Left lobe of liver (tissue), 2 donors: ENCODE data around the gene MRPS34. TPM values are rescaled to one million over a fixed set of nuclear protein-coding genes. Genes with fewer than 3 reads are reported as not detected.

Source experiments
- ATAC-seq: fragments of 200-7000 bp; cut with Tn5 transposase; one replicate; pipeline ENCODE4 v1.9.1; 2020; ENCODE audit warnings: mild to moderate bottlenecking, moderate library complexity
- DNase-seq: peaks from one replicate; pipeline ENCODE4 v3.0.0-alpha.2; 2020; ENCODE audit warnings: low spot score
- total RNA-seq: library from RNA; stranded (reverse); gene quantifications from one replicate; pipeline ENCODE4 v1.2.1, GENCODE V29; 2021
- donor health status: DM: no; HTN: no; CAD: no; lungs with moderate emphysema.
- donor health status: DM: no; HTN: yes; CAD: no.

Gene MRPS34
- total RNA-seq, 1 donor from 2014 or later: 61.4 TPM

DNA sequence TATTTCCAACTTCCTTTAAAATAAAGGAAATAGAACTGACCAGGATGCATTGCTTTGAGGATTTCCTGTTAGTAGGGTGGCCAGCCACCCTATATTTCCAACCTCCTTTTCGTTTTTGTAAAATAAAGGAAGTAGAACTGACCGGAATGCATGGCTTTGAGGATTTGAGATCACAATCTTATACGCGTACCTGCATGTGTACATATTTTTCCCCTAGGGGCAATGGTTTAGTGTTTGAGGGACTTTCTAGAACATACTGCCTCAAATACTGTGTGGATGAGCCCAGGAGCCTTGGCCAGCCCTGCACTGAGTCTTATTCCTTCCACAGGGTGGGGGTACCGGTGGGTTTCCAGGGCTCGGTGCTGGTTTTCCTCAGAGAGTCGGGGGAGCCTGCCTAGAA lies 41.3 kb downstream of the MRPS34 start:
- ATAC-seq: no peak
- no peak for DNase-seq

DNA sequence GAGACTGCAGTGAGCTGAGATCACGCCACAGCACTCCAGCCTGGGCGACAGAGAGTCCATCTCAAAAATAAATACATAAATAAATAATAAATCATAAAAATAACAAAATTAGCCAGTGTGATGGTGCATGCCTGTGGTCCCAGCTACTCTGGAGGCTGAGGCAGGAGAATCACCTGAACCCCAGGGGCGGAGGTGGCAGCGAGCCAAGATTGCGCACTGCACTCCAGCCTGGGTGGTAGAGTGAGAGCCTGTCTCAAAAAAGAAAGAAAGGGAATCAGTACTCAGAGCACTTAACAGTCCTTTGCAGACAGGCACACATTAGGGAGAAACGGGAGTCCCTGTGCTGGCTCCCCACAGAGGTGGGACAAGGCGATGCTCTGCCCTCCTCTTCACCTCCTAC lies 41.9 kb downstream of the MRPS34 start:
- ATAC-seq: no peak
- no peak for DNase-seq

- DNase-seq (no peak), ATAC-seq (no peak)
Observed at GRCh38 chr16:1729445-1729844, 43.5 kb downstream of the MRPS34 start.

- DNase-seq (no peak), ATAC-seq (no peak)
Observed at GRCh38 chr16:1729026-1729425, 43.9 kb downstream of the MRPS34 start.

DNA sequence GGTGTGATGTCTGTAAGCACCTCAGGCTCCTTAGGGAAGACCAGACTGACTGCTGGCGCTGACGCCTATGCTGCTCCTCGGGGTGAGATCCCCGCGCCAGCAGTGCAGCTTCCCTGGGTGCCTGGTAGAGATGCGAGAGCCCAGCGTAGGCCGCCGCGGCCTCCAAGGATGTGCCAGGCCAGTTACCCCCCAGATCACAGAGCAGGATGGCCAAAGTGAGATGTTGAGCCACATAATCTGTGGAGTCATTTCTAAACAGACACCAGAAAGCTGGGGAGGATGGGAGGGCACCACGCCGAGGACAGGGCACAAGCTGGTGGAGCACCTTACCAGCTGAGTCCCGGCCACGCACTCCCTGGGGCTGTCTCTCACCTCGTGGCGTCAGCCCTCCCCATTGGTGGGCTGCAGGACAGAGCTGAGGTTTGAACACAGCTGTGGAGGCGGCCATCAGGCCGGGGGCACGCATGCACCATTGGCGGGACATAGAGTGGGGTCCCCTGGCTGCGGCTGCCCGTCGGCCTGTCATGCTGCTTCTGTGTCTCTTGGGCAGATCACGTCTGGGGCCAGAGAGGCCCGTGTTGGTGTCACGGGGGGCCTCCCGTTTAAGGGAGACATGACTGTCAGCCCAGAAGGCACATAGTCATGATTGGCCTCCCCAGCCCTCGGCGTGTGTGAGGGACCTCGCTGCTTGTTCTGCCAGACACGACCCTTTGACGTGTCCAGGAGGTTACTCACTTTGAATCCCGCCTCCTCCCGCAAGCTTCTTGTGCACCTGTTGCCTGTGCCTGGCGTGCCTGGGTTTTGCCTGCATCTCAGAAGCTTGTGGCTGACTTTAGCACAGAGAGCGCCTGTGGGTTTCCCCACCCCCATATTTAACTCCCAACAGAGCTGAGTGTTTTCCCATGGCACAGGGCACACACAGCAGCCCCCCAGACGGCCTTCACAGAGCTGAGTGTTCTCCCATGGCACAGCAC lies 45.0 kb downstream of the MRPS34 start:
- ATAC-seq (no peak), DNase-seq (no peak)

DNA sequence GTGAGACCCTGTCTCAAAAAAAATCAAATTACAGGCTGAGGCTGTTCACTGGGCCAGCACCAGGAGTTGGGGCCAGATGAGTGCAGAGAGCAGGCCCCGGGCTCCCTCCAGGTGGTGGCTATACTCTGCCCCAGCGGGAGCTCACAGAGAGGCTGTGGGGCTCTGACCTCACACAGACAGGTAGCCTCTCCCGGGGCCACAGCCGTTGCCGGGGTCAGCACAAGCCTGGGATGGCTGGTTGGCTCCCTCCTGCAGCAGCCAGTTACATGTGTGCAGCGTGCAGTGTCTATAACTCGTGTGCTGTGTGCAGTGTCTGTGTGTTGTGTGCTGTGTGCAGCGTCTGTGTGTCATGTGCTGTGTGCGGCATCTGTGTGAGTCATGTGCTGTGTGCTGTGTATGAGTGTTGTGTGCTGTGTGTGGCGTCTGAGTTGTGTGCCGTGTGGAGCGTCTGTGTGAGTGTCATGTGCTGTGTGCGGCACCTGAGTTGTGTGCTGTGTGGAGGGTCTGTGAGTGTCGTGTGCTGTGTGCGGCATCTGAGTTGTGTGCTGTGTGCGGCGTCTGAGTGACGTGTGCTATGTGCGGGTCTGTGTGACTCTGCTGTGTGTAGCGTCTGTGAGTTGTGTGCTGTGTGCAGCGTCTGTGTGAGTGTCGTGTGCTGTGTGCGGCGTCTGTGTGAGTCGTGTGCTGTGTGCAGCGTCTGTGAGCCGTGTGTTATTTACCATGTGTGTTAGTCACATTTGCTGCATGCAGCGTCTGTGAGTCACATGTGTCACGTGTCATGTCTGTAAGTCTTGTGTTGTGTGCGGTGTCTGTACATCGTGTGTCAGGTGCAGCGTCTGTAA lies 46.1 kb downstream of the MRPS34 start:
- no peak for ATAC-seq
- no peak for DNase-seq

DNA sequence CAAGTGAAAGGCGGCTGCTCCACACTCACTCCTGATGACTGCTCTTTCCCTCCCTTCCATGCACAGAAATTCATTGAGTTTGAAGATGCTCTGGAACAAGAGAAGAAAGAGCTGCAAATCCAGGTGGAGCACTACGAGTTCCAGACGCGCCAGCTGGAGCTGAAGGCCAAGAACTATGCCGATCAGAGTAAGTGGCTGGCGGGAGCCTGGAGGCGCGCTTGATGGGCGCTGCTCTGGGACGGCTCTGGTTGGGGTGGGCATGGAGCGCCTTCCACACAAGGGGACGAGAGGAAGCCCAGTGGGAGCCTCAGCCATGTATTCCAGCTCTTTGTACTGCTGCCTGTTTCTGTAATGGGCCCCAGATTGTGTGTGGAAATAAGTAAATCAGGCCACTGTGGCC lies 48.4 kb downstream of the MRPS34 start:
- ATAC-seq (no peak), DNase-seq (no peak)

- DNase-seq: no peak
- ATAC-seq: peak; percentile 80
Observed at GRCh38 chr16:1723450-1724147, 49.3 kb downstream of the MRPS34 start.

Other genes starting within 250 kb of the MRPS34 start
- gene TMEM204, start 239.5 kb downstream of the MRPS34 start, total RNA-seq: 7.2 TPM
- 5.8 TPM for gene IFT140, start 161.1 kb downstream of the MRPS34 start, total RNA-seq
- gene CRAMP1, start 160.8 kb downstream of the MRPS34 start, total RNA-seq: 6.9 TPM
- 33.1 TPM for gene JPT2, start 94.9 kb downstream of the MRPS34 start, total RNA-seq
- 30.6 TPM for gene MAPK8IP3, start 66.9 kb downstream of the MRPS34 start, total RNA-seq
- 30.9 TPM for gene NME3, start 1.6 kb downstream of the MRPS34 start, total RNA-seq
- 6.8 TPM for gene EME2, start 324 bp downstream of the MRPS34 start, total RNA-seq
- gene SPSB3, start 9.4 kb upstream of the MRPS34 start, total RNA-seq: 49.1 TPM
- 37.9 TPM for gene NUBP2, start 9.8 kb upstream of the MRPS34 start, total RNA-seq
- gene IGFALS, start 20.6 kb upstream of the MRPS34 start, total RNA-seq: 93.9 TPM
- 176 TPM for gene HAGH, start 53.7 kb upstream of the MRPS34 start, total RNA-seq
- gene FAHD1, start 54.1 kb upstream of the MRPS34 start, total RNA-seq: 53.4 TPM
- 0.20 TPM for gene MEIOB, start 99.0 kb upstream of the MRPS34 start, total RNA-seq
- gene HS3ST6, start 145.3 kb upstream of the MRPS34 start, total RNA-seq: not detected
- 124 TPM for gene MSRB1, start 170.1 kb upstream of the MRPS34 start, total RNA-seq
- not detected for gene RPL3L, start 181.6 kb upstream of the MRPS34 start, total RNA-seq
- 88.6 TPM for gene NDUFB10, start 186.4 kb upstream of the MRPS34 start, total RNA-seq
- gene RPS2, start 191.7 kb upstream of the MRPS34 start, total RNA-seq: 545 TPM
- gene RNF151, start 193.7 kb upstream of the MRPS34 start, total RNA-seq: not detected
- gene TBL3, start 198.9 kb upstream of the MRPS34 start, total RNA-seq: 18.6 TPM
- gene NOXO1, start 208.3 kb upstream of the MRPS34 start, total RNA-seq: 1.7 TPM
- 20.3 TPM for gene GFER, start 211.1 kb upstream of the MRPS34 start, total RNA-seq
- 0.30 TPM for gene SYNGR3, start 216.8 kb upstream of the MRPS34 start, total RNA-seq
- 29.9 TPM for gene ZNF598, start 236.7 kb upstream of the MRPS34 start, total RNA-seq
- gene NPW, start 246.7 kb upstream of the MRPS34 start, total RNA-seq: 8.5 TPM